Coronary artery (tissue), 2 donors: Measurements from ENCODE around the gene GSAP.
"Not testable (repeated sequence)": the region's sequence is repeated elsewhere in the genome, so short reads cannot be mapped to it uniquely, and the experiment has no call there.

Source experiments
- DNase-seq: peaks from one replicate; pipeline ENCODE4 v3.0.0-alpha.2; 2017; ENCODE audit warnings: low spot score
- H3K27ac ChIP-seq, 2 donors: fragments of 200-600 bp; sonication (generic); one replicate each; pipeline ENCODE4 v1.5.1; 2016 to 2019
- H3K4me3 ChIP-seq: fragments of 200-600 bp; sonication (generic); 2 replicates; pipeline ENCODE4 v1.5.1; 2016; ENCODE audit warnings: mild to moderate bottlenecking, moderate library complexity
- TF ChIP-seq, protein P1 (sequence below): fragments of 200-600 bp; sonication (generic); IDR thresholded peaks from one replicate; pipeline ENCODE4 v1.5.1; 2019; ENCODE audit warnings: antibody characterized with exemption

GSAP gene

DNA sequence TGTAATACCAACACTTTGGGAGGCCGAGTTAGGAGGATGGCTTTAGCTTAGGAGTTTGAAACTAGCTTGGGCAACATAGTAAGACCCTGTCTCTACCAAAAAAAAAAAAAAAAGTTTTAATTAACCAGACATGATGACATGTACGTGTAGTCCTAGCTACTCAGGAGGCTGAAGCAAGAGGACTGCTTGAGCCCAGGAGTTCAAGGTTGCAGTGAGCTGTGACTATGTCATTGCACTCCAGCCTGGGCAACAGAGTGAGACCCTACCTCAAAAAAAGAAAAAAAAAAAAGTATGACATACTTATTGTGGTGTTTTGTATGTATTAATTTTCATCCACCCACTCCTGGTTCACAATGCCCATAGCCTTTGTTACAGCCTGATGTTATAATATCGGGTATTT lies 69.7 kb downstream of the GSAP start:
- no peak overlapping the region for H3K4me3 ChIP-seq
- TF ChIP-seq, protein P1, sequence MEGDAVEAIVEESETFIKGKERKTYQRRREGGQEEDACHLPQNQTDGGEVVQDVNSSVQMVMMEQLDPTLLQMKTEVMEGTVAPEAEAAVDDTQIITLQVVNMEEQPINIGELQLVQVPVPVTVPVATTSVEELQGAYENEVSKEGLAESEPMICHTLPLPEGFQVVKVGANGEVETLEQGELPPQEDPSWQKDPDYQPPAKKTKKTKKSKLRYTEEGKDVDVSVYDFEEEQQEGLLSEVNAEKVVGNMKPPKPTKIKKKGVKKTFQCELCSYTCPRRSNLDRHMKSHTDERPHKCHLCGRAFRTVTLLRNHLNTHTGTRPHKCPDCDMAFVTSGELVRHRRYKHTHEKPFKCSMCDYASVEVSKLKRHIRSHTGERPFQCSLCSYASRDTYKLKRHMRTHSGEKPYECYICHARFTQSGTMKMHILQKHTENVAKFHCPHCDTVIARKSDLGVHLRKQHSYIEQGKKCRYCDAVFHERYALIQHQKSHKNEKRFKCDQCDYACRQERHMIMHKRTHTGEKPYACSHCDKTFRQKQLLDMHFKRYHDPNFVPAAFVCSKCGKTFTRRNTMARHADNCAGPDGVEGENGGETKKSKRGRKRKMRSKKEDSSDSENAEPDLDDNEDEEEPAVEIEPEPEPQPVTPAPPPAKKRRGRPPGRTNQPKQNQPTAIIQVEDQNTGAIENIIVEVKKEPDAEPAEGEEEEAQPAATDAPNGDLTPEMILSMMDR = no peak
- no peak for DNase-seq

DNA sequence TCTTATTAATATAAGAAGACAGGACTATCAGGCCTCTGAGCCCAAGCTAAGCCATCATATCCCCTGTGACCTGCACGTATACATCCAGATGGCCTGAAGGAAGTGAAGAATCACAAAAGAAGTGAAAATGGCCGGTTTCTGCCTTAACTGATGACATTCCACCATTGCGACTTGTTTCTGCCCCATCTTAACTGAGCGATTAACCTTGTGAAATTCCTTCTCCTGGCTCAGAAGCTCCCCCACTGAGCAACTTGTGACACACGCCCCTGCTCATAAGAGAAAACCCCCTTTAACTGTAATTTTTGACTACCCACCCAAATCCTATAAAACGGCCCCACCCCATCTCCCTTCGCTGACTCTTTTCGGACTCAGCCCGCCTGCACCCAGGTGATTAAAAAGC lies 70.7 kb downstream of the GSAP start:
- not testable (repeated sequence) for H3K4me3 ChIP-seq, H3K27ac ChIP-seq, DNase-seq

More for the DNA sequence above, 69.7 kb downstream of the GSAP start:
- no peak overlapping the region for H3K27ac ChIP-seq

DNA sequence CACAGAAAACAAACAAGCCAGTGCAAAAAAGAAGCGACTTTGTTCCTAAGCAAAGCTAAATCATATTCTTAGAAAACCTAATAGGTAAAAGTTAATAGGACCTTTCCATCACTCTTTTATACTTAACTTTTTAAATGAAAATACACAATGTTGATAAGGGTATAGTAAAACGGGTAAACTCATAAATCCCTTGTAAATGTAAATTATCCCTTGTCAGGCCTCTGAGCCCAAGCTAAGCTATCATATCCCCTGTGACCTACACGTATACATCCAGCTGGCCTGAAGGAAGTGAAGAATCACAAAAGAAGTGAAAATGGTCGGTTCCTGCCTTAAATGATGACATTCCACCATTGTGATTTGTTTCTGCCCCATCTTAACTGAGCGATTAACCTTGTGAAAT lies 76.4 kb downstream of the GSAP start:
- Histone ChIP-seq H3K4me3 (no peak overlapping the region), H3K27ac (no peak overlapping the region)
- TF ChIP-seq, protein P1 = no peak
- no peak for DNase-seq

DNA sequence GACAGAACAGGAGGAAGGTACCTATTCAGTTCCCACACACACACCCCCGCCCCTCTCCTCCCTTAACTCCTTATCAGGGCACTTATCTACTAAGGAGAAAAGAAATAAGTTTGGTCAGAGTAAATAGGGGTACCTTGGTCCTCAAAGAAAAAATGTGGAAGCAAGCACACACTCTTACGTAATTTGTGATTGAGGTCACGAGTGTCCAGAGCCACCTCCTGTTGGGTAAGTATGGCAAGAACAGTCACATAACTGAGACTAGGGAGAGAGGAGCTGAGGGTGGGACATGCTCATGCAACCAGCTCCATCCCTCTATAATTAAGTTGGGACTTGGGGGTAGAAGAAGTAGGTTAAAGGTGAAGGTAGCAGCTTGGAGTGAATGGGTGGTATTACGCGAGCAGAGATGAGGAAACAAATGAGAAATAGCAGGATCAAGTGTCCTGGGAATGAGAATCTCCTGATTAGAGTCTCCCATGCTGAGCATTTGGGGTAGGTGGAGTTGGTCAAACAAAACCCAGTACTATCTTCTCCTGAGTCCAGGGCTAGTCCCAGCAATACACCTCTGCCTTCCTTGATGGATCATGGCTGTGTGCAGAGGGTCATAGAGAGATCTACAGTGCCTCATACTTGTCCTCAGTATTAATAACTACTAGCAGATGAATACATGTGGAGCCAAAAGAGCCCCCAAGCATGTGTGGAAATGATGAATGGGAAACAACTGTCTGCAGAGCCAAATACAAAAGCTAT lies 77.1 kb downstream of the GSAP start:
- DNase-seq = no peak
- H3K4me3 ChIP-seq = no peak overlapping the region
- TF ChIP-seq, protein P1 = no peak
- H3K27ac ChIP-seq = no peak overlapping the region

DNA sequence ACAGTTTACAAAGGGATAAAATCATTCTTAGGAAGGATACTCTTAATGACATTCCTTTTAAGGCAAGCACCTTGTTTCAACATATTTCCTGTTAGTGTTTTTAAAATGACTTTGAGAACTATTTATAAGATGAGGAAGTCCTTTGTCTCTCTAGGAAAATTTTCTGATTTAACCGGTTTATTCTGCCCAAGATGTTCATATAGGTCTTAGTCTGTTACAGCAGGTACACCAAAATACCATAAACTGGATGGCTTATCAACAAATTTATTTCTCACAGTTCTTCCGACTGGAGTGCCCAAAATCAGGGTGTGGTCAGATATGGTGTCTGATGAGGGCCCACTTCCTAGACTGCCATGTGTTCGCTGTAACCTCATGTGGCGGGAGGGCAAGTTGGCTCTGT lies 77.9 kb downstream of the GSAP start:
- no peak overlapping the region for H3K4me3 ChIP-seq
- TF ChIP-seq, protein P1 = no peak
- no peak overlapping the region for H3K27ac ChIP-seq
- no peak for DNase-seq

DNA sequence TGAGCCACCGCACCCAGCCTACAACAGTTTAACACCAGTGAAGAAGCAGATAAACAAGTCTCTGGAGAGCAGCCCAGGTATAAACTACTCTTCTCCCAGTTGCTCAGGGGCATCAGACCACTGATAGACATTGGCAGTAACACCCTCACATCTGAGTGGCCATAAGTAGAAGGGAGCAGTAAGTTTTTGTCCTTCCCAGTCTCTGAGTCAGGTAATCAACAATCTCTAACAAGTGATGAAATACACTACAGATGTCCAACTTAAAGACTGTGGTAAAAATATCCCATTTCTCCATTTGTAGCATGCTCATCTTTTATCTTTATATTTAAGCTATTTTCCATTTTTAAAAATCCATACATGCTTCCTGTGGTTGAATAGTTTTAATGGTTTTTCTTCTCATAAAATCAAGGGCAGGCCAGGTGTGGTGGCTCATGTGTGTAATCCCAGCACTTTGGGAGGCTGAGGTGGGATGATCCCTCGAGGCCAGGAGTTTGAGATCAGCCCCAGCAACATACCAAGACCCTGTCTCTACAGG lies 78.6 kb downstream of the GSAP start:
- TF ChIP-seq, protein P1 = no peak
- Histone ChIP-seq H3K4me3 (no peak overlapping the region), H3K27ac (no peak overlapping the region)
- no peak for DNase-seq

DNA sequence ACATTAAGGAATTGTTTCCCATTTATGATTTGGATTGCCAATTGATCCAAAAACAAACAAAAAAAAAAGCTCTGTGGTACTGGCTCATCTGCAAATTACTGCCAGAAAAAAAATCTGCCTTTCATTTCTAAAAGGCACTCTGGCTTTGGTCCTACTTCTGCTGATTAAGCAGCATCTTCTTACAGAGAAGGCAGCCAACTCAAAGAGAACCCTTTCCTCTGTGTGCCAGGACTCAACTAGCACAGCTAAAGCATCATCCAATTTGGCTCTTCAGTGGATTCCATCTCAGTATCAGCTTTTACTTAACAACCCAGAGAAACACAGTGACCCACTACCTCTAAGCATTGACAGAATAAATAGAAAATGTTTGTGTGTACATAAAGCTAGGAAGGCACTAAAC lies 80.6 kb downstream of the GSAP start:
- Histone ChIP-seq H3K4me3 (no peak overlapping the region), H3K27ac (no peak overlapping the region)
- TF ChIP-seq, protein P1 = no peak
- DNase-seq = no peak

DNA sequence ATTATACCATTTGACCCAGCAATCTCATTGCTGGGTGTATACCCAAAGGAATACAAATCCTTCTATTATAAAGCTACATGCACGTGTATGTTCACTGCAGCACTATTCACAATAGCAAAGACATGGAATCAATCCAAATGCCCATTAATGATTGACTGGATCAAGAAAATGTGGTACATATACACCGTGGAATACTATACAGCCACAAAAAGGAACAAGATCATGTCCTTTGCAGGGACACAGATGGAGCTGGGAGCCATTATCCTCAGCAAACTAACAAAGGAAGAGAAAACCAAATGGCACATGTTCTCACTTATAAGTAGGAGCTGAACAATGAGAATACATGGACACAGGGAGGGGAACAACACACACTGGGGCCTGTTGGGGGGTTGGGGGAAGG lies 82.1 kb downstream of the GSAP start:
- not testable (repeated sequence) for H3K27ac ChIP-seq, DNase-seq, H3K4me3 ChIP-seq
